Osteoblast (primary cell): ENCODE measurements around the gene PRPF40A. TPM values are rescaled to one million over a fixed set of nuclear protein-coding genes. Genes with fewer than 3 reads are reported as not detected.
"Not testable (repeated sequence)": the region's sequence is repeated elsewhere in the genome, so short reads cannot be mapped to it uniquely, and the experiment has no call there.

ENCODE experiments used
- DNase-seq: peaks from one replicate; pipeline ENCODE4 v3.0.0; 2011; ENCODE audit warnings: low spot score, mixed read lengths; ENCODE audit not compliant: insufficient read length; ENCODE audit errors: missing footprints
- H2AFZ ChIP-seq: 2 replicates; pipeline ENCODE4 v1.6.0; 2011; ENCODE audit warnings: mild to moderate bottlenecking, low read length
- H3K27ac ChIP-seq: 2 replicates; pipeline ENCODE4 v1.5.1; 2011; ENCODE audit warnings: mild to moderate bottlenecking, low read depth, low read length, moderate library complexity
- H3K27me3 ChIP-seq: 2 replicates; pipeline ENCODE4 v1.6.0; 2012; ENCODE audit warnings: mild to moderate bottlenecking, control low read depth, inconsistent platforms, low read length, moderate library complexity; ENCODE audit not compliant: insufficient read depth
- H3K36me3 ChIP-seq: 2 replicates; pipeline ENCODE4 v1.5.1; 2011; ENCODE audit warnings: mild to moderate bottlenecking, low read length, control low read depth, moderate library complexity; ENCODE audit not compliant: insufficient read depth
- H3K4me1 ChIP-seq: 2 replicates; pipeline ENCODE4 v1.5.1; 2011; ENCODE audit warnings: mild to moderate bottlenecking, low read length, control low read depth, moderate library complexity; ENCODE audit not compliant: insufficient read depth
- H3K4me2 ChIP-seq: 2 replicates; pipeline ENCODE4 v1.6.0; 2011; ENCODE audit warnings: mild to moderate bottlenecking, low read length; ENCODE audit not compliant: insufficient read depth
- H3K4me3 ChIP-seq: fragments of 200-600 bp; sonication (generic); 3 replicates; pipeline ENCODE4 v1.5.1; 2012; ENCODE audit warnings: mild to moderate bottlenecking, low read length, inconsistent platforms; ENCODE audit not compliant: insufficient read depth
- H3K79me2 ChIP-seq: 2 replicates; pipeline ENCODE4 v1.6.0; 2012; ENCODE audit warnings: mild to moderate bottlenecking, low read length, control low read depth, inconsistent platforms; ENCODE audit not compliant: insufficient read depth
- H3K9me3 ChIP-seq: 2 replicates; pipeline ENCODE4 v1.5.1; 2011; ENCODE audit warnings: low read depth, low read length, control low read depth
- H4K20me1 ChIP-seq: 2 replicates; pipeline ENCODE4 v1.6.0; 2012; ENCODE audit warnings: mild to moderate bottlenecking, low read length, control low read depth; ENCODE audit not compliant: insufficient read depth
- CTCF ChIP-seq: IDR thresholded peaks from 2 replicates; pipeline ENCODE4 v1.5.1; 2011; ENCODE audit warnings: mild to moderate bottlenecking, low read depth, low read length, moderate library complexity; ENCODE audit errors: extremely low read depth
- total RNA-seq: library from RNA; depleted of rRNA; stranded (reverse); fragments of >200 nt; gene quantifications from 2 replicates; pipeline ENCODE4 v1.2.3, GENCODE V29; 2012

The PRPF40A gene
- total RNA-seq, 1 donor, result 109 TPM

GRCh38 chr2:152743002-152743401, 25.7 kb upstream of the PRPF40A start:
- H3K4me1 ChIP-seq, result no peaks in the 10 kb centered on the region
- H3K79me2 ChIP-seq, result no peaks in the 10 kb centered on the region
- H3K36me3 ChIP-seq, result no peaks in the 10 kb centered on the region
- H3K27ac ChIP-seq, result no peak overlapping the region
- peak; percentile 36 for DNase-seq
- no peaks in the 10 kb centered on the region for H4K20me1 ChIP-seq
- no peaks in the 10 kb centered on the region for H3K27me3 ChIP-seq
- no peak overlapping the region for H2AFZ ChIP-seq
- no peaks in the 10 kb centered on the region for H3K9me3 ChIP-seq
- peak; percentile 49 for TF ChIP-seq CTCF
- H3K4me3 ChIP-seq, result no peak overlapping the region
- H3K4me2 ChIP-seq, result no peak overlapping the region

- DNase-seq, result no peak
- TF ChIP-seq CTCF, result peak; percentile 88
- no peaks in the 10 kb centered on the region for H4K20me1 ChIP-seq
- no peak overlapping the region for H3K27ac ChIP-seq
- no peak overlapping the region for H3K4me3 ChIP-seq
- no peaks in the 10 kb centered on the region for H3K4me1 ChIP-seq
- H3K27me3 ChIP-seq, result no peaks in the 10 kb centered on the region
- no peaks in the 10 kb centered on the region for H3K36me3 ChIP-seq
- H2AFZ ChIP-seq, result no peak overlapping the region
- H3K4me2 ChIP-seq, result no peak overlapping the region
- H3K79me2 ChIP-seq, result no peaks in the 10 kb centered on the region
- H3K9me3 ChIP-seq, result no peaks in the 10 kb centered on the region
Observed at GRCh38 chr2:152740743-152741328, 23.6 kb upstream of the PRPF40A start.

- H3K4me1 ChIP-seq, H3K4me2 ChIP-seq, H4K20me1 ChIP-seq, H3K79me2 ChIP-seq, H3K4me3 ChIP-seq, DNase-seq, H3K9me3 ChIP-seq, H2AFZ ChIP-seq, H3K27me3 ChIP-seq, H3K36me3 ChIP-seq, H3K27ac ChIP-seq: not testable (repeated sequence)
Observed at GRCh38 chr2:152739705-152740104, 22.4 kb upstream of the PRPF40A start.

- Histone ChIP-seq H3K4me3 (no peak overlapping the region), H3K4me2 (no peak overlapping the region), H3K4me1 (no peaks in the 10 kb centered on the region), H4K20me1 (no peaks in the 10 kb centered on the region), H3K79me2 (no peaks in the 10 kb centered on the region), H2AFZ (no peak overlapping the region), H3K36me3 (no peaks in the 10 kb centered on the region), H3K9me3 (no peaks in the 10 kb centered on the region), H3K27ac (no peak overlapping the region), H3K27me3 (no peaks in the 10 kb centered on the region)
- DNase-seq, result no peak
- TF ChIP-seq CTCF, result no peak
Observed at GRCh38 chr2:152738438-152738837, 21.2 kb upstream of the PRPF40A start.

DNA sequence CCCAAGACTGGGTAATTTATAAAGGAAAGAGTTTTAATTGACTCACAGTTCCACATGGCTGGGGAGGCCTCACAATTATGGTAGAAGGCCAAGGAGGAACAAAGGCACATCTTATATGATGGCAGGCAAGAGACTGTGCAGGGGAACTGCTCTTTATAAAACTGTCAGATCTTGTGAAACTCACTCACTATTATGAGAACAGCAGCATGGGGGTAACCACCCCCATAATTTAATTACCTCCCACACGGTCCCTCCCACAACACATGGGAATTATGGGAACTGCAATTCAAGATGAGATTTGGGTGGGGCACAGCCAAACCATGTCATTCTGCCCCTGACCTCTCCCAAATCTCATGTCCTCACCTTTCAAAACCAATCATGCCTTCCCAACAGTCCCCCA, 20.2 kb upstream of the PRPF40A start:
- H3K27me3 ChIP-seq, H3K4me1 ChIP-seq, H3K4me3 ChIP-seq, H3K4me2 ChIP-seq, H3K36me3 ChIP-seq, DNase-seq, H2AFZ ChIP-seq, H4K20me1 ChIP-seq, H3K79me2 ChIP-seq, H3K9me3 ChIP-seq, H3K27ac ChIP-seq: not testable (repeated sequence)
